Spleen (tissue), 7 donors: ENCODE results near the gene CDC27.

ENCODE experiments used
- CTCF ChIP-seq, 11 experiments: fragments of 200-600 bp in 7 of 11; fragments of 450-650 bp in 4 of 11; sonication (generic) in 4 of 11; IDR thresholded peaks in 8 of 11; conservative IDR thresholded peaks in 3 of 11; 1 replicate in 7 of 11; 2 replicates in 4 of 11; pipeline versions ENCODE4 v1.4.0 to v1.8.0; 2016 to 2021; ENCODE audit warnings: antibody characterized with exemption in 11 of 11, inconsistent platforms in 4 of 11, mild to moderate bottlenecking in 1 of 11
- POLR2A ChIP-seq, 3 donors: fragments of 450-650 bp; IDR thresholded peaks; one replicate each; pipeline ENCODE4 v1.5.1; 2017; ENCODE audit warnings: antibody characterized with exemption in 3 of 3, mild to moderate bottlenecking in 1 of 3
- POLR2AphosphoS5 ChIP-seq, 3 donors: sonication (generic); formaldehyde crosslinking; IDR thresholded peaks; one replicate each; pipeline ENCODE4 v1.5.1; 2017; ENCODE audit warnings: antibody characterized with exemption in 3 of 3
- donor health status: DM: no; HTN: no; CAD: no; lungs with moderate emphysema.
- donor health status: DM: no; HTN: no; CAD: no.
- donor health status: DM: no; HTN: no; CAD: no.

- TF ChIP-seq POLR2AphosphoS5 (IDR thresholded peaks at IDR 0.05) (no peak), CTCF (IDR thresholded peaks at IDR 0.05 in 8 of 11, conservative IDR thresholded peaks at IDR 0.05 in 3 of 11) (no peak), POLR2A (IDR thresholded peaks at IDR 0.05) (no peak)
Observed at GRCh38 chr17:47237841-47238240, 48.7 kb upstream of the CDC27 start.
